Suprapubic skin (tissue), 3 donors: ENCODE results near the gene TCP1.

Experiments
- EP300 ChIP-seq: sonication (generic); formaldehyde crosslinking; IDR thresholded peaks from one replicate; pipeline ENCODE4 v1.6.1; 2017; ENCODE audit warnings: antibody characterized with exemption
- POLR2A ChIP-seq, 2 donors: fragments of 450-650 bp; IDR thresholded peaks; one replicate each; pipeline ENCODE4 v1.6.1; 2017; ENCODE audit warnings: antibody characterized with exemption in 2 of 2, mild to moderate bottlenecking in 2 of 2, moderate library complexity in 2 of 2
- TF ChIP-seq, protein P1 (sequence below), 2 donors: fragments of 200-600 bp in 1 of 2; fragments of 450-650 bp in 1 of 2; sonication (generic) in 1 of 2; IDR thresholded peaks; one replicate each; pipeline ENCODE4 v1.5.1; 2016 to 2019; ENCODE audit warnings: antibody characterized with exemption in 2 of 2, mild to moderate bottlenecking in 1 of 2, moderate library complexity in 1 of 2

DNA sequence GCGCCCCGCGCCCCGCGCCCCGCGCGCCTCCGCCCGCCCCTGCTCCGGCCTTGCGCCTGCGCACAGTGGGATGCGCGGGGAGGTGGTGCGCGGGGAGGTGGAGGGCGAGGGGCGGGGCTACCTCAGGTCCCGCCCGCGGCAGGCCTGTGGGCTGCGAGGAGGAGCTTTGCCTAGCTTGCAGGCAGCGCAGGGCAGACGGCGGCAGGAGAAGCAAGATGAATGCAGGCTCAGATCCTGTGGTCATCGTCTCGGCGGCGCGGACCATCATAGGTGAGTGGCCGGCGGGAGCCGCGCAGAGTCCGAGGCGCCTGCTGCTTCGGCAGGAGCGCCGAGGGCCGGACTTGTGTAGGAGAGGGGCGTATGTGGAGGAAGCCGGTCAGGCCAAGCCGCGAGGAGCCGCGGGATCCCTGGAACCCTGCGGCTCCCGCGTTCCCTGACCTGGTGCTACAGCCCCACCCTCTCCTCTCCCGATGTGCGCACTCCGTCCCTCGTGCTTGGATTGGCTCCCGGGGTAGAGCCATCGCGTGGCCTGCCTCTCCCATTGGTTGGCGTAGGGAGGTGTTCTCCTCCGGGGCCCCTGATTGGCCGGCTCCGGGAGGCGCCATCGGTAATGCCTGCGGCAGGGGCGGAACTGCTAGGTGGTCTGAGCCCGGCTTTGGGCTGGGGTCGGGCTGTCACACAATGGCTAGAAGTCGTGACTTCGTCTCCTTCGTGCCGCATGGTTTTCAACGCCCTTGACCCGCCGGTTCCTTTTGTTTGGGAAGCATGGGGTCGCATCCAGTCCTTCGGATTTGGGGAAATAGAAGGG lies 27.3 kb downstream of the TCP1 start, which contains the start of gene ACAT2:
- TF ChIP-seq EP300: no peak
- TF ChIP-seq, protein P1, sequence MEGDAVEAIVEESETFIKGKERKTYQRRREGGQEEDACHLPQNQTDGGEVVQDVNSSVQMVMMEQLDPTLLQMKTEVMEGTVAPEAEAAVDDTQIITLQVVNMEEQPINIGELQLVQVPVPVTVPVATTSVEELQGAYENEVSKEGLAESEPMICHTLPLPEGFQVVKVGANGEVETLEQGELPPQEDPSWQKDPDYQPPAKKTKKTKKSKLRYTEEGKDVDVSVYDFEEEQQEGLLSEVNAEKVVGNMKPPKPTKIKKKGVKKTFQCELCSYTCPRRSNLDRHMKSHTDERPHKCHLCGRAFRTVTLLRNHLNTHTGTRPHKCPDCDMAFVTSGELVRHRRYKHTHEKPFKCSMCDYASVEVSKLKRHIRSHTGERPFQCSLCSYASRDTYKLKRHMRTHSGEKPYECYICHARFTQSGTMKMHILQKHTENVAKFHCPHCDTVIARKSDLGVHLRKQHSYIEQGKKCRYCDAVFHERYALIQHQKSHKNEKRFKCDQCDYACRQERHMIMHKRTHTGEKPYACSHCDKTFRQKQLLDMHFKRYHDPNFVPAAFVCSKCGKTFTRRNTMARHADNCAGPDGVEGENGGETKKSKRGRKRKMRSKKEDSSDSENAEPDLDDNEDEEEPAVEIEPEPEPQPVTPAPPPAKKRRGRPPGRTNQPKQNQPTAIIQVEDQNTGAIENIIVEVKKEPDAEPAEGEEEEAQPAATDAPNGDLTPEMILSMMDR (IDR thresholded peaks at IDR 0.05): no peak
- TF ChIP-seq POLR2A (IDR thresholded peaks at IDR 0.05): peak in 1 of 2 donors; percentile 1
